OCI-LY7 (cell line): Measurements from ENCODE around the gene PATL1. TPM values are rescaled to one million over a fixed set of nuclear protein-coding genes. Genes with fewer than 3 reads are reported as not detected.

Experiments
- BruUV-seq: library from RNA; stranded (reverse); fragments of 400-500 nt; replicated peaks from 2 replicates; lab custom pipeline; 2021; lab: Mats Ljungman, UMichigan
- CTCF ChIA-PET: fragments of 300-600 bp; sonication (Branson Sonifier 250); formaldehyde crosslinking; loops from one replicate; lab custom pipeline; 2022; ENCODE audit warnings: antibody characterized with exemption; ENCODE audit not compliant: unreplicated experiment; lab: Charles Lee
- POLR2A ChIA-PET: fragments of 300-600 bp; sonication (Branson Sonifier 250); formaldehyde crosslinking; loops from one replicate; lab custom pipeline; 2022; ENCODE audit warnings: antibody characterized with exemption; lab: Charles Lee
- DNase-seq: peaks from one replicate; pipeline ENCODE4 v3.0.0-alpha.2; 2015; ENCODE audit warnings: low spot score
- H2AFZ ChIP-seq: fragments of 200-600 bp; sonication (generic), shearing (Covaris generic); 2 replicates; pipeline ENCODE4 v1.6.1; 2014; ENCODE audit warnings: mild to moderate bottlenecking, antibody characterized with exemption, low read length, moderate library complexity
- H3K27ac ChIP-seq: fragments of 200-600 bp; sonication (generic); 2 replicates; pipeline ENCODE4 v1.5.1; 2014; ENCODE audit warnings: mixed run types, low read depth, mild to moderate bottlenecking, moderate library complexity, low read length, inconsistent platforms; ENCODE audit not compliant: poor library complexity, severe bottlenecking
- H3K36me3 ChIP-seq: fragments of 200-600 bp; sonication (generic); 2 replicates; pipeline ENCODE4 v1.6.1; 2014; ENCODE audit warnings: mild to moderate bottlenecking, antibody characterized with exemption, low read length, moderate library complexity, mixed read lengths; ENCODE audit not compliant: insufficient read depth
- H3K4me1 ChIP-seq: fragments of 200-600 bp; sonication (generic); 2 replicates; pipeline ENCODE4 v1.5.1; 2014; ENCODE audit warnings: mild to moderate bottlenecking, low read length; ENCODE audit not compliant: insufficient read depth, poor library complexity, severe bottlenecking
- H3K4me2 ChIP-seq: fragments of 200-600 bp; sonication (generic); 2 replicates; pipeline ENCODE4 v1.6.1; 2014; ENCODE audit warnings: mild to moderate bottlenecking, low read length
- H3K4me3 ChIP-seq: fragments of 200-600 bp; sonication (generic); 2 replicates; pipeline ENCODE4 v1.5.1; 2014; ENCODE audit warnings: mild to moderate bottlenecking, low read depth, low read length; ENCODE audit not compliant: poor library complexity, severe bottlenecking
- H3K79me2 ChIP-seq: fragments of 200-600 bp; sonication (generic); 2 replicates; pipeline ENCODE4 v1.6.1; 2016; ENCODE audit warnings: low read depth, mild to moderate bottlenecking, low read length, moderate library complexity, mixed read lengths; ENCODE audit not compliant: insufficient read depth
- H3K9me2 ChIP-seq: fragments of 200-600 bp; sonication (generic); 2 replicates; pipeline ENCODE4 v1.6.1; 2016; ENCODE audit warnings: mild to moderate bottlenecking, low read length, mixed read lengths; ENCODE audit not compliant: insufficient read depth
- H3K9me3 ChIP-seq: fragments of 200-600 bp; sonication (generic); 2 replicates; pipeline ENCODE4 v1.6.1; 2014; ENCODE audit warnings: mild to moderate bottlenecking, mixed run types, low read length, mixed read lengths
- H4K20me1 ChIP-seq: fragments of 200-600 bp; sonication (generic); 2 replicates; pipeline ENCODE4 v1.6.1; 2014; ENCODE audit warnings: mild to moderate bottlenecking, antibody characterized with exemption, low read length, moderate library complexity, mixed read lengths; ENCODE audit not compliant: insufficient read depth
- CTCF ChIP-seq: fragments of 200-600 bp; sonication (generic); conservative IDR thresholded peaks from 2 replicates; pipeline ENCODE4 v1.5.1; 2014; ENCODE audit warnings: mild to moderate bottlenecking, antibody characterized with exemption, low read length, moderate library complexity, mixed read lengths
- EZH2phosphoT487 ChIP-seq: fragments of 200-600 bp; sonication (generic); IDR thresholded peaks from 2 replicates; pipeline ENCODE4 v1.6.1; 2018; ENCODE audit warnings: low read depth, borderline replicate concordance, mild to moderate bottlenecking, mixed run types, antibody characterized with exemption, low read length, moderate library complexity, mixed read lengths
- intact Hi-C: fragments of 100-400 bp; cut with micrococcal nuclease; formaldehyde crosslinking; loops from one replicate; pipeline ENCODE4 v1.10.0; 2022; ENCODE audit not compliant: unreplicated experiment
- total RNA-seq, 2 experiments: library from RNA; depleted of rRNA in 1 of 2; stranded (reverse); fragments of >200 nt in 1 of 2; shearing (Covaris generic) in 1 of 2; gene quantifications; 2 replicates each; pipeline ENCODE4 v1.2.3, GENCODE V29; 2014 to 2022

Gene PATL1
- total RNA-seq, 2 experiments from 2014 or later = 15.2 to 46.3 TPM

- Histone ChIP-seq H3K9me2 (no peaks in the 10 kb centered on the region), H3K36me3 (peaks cover 3% of the 10 kb centered on the region; the same call in 1 of the 2 replicates), H3K9me3 (no peaks in the 10 kb centered on the region), H3K79me2 (no peaks in the 10 kb centered on the region), H4K20me1 (no peaks in the 10 kb centered on the region), H3K4me2 (no peak overlapping the region), H3K4me1 (no peaks in the 10 kb centered on the region), H2AFZ (no peak overlapping the region), H3K27ac (no peak overlapping the region), H3K4me3 (no peak overlapping the region)
- CTCF ChIA-PET = no interaction called here
- intact Hi-C loops = no loop called here
- DNase-seq = no peak
- no peak for TF ChIP-seq EZH2phosphoT487
- no peak for TF ChIP-seq CTCF
- no TSS peak for BruUV-seq
- POLR2A ChIA-PET = interaction anchor here (0.7 kb wide), 1 partner anchor 8 kb away, joined by 4 read pairs; no protein-coding TSS in a partner anchor
Observed at GRCh38 chr11:59625703-59626102, 43.1 kb downstream of the PATL1 start.

- intact Hi-C loops = loop anchor here (2.0 to 5.0 kb wide), 3 partner anchors 51 to 1041 kb away; partner anchors contain the start of genes LPXN, PATL1 and ZFP91
- no peak for DNase-seq
- Histone ChIP-seq H3K36me3 (peaks cover 10% of the 10 kb centered on the region), H3K79me2 (peaks cover 23% of the 10 kb centered on the region), H3K9me3 (no peaks in the 10 kb centered on the region), H3K27ac (no peak overlapping the region), H4K20me1 (peaks cover 21% of the 10 kb centered on the region), H3K9me2 (no peaks in the 10 kb centered on the region), H3K4me2 (no peak overlapping the region), H3K4me1 (peaks cover 26% of the 10 kb centered on the region), H2AFZ (no peak overlapping the region), H3K4me3 (no peak overlapping the region)
- TF ChIP-seq CTCF (no peak), EZH2phosphoT487 (no peak)
- CTCF ChIA-PET = interaction anchor here (0.7 kb wide), 1 partner anchor 46 kb away, joined by 6 read pairs; no protein-coding TSS in a partner anchor
- BruUV-seq = no TSS peak
- POLR2A ChIA-PET = interaction anchor here (0.6 to 2.9 kb wide), 7 partner anchors 12 to 83 kb away, joined by 3 to 13 read pairs (median 4); partner anchors contain the start of gene PATL1
Observed at GRCh38 chr11:59617876-59618275, 51.0 kb downstream of the PATL1 start.

GRCh38 chr11:59616396-59616982 is 52.3 kb downstream of the PATL1 start:
- Histone ChIP-seq H3K27ac (peak overlapping the region; percentile 43), H3K9me3 (no peaks in the 10 kb centered on the region), H4K20me1 (peaks cover 28% of the 10 kb centered on the region), H3K4me1 (peaks cover 38% of the 10 kb centered on the region), H3K4me2 (peak overlapping the region; percentile 83), H3K4me3 (peak overlapping the region; percentile 98), H3K79me2 (peaks cover 37% of the 10 kb centered on the region), H3K9me2 (no peaks in the 10 kb centered on the region), H2AFZ (peak overlapping the region; percentile 87), H3K36me3 (peaks cover 24% of the 10 kb centered on the region)
- ChIA-PET CTCF (interaction anchor here (1.0 to 1.3 kb wide), 2 partner anchors 19 to 55 kb away, joined by 3 read pairs; no protein-coding TSS in a partner anchor), POLR2A (interaction anchor here (0.6 to 2.9 kb wide), 17 partner anchors 8 to 344 kb away, joined by 3 to 13 read pairs (median 4); partner anchors contain the start of gene PATL1)
- BruUV-seq = TSS peak; percentile 94
- DNase-seq = no peak
- intact Hi-C loops = loop anchor here (1.0 to 5.0 kb wide), 4 partner anchors 52 to 1039 kb away; partner anchors contain the start of genes LPXN, PATL1 and ZFP91
- no peak for TF ChIP-seq EZH2phosphoT487
- TF ChIP-seq CTCF = no peak
